ENCODE data around the gene RSBN1. TPM values are rescaled to one million over a fixed set of nuclear protein-coding genes. Genes with fewer than 3 reads are reported as not detected.
"Not testable (repeated sequence)": the region's sequence is repeated elsewhere in the genome, so short reads cannot be mapped to it uniquely, and the experiment has no call there.

The RSBN1 gene
- total RNA-seq, 6 donors from 2014 or later, result 20.2 to 32.8 (median 23.6) TPM

GRCh38 chr1:113742515-113742914 lies 69.8 kb downstream of the RSBN1 start:
- Histone ChIP-seq H3K4me1 (no peaks in the 10 kb centered on the region), H3K27me3 (no peaks in the 10 kb centered on the region), H3K9me3 (no peaks in the 10 kb centered on the region), H3K4me3 (no peak overlapping the region), H3K36me3 (peaks cover 0 to 24% (median 2%) of the 10 kb centered on the region in 4 donors), H3K27ac (no peak overlapping the region)
- DNase-seq, result no peak
- WGBS, 2 donors, result 86 to 94% methylated on average over 5 of the region's 5 CpGs
- TF ChIP-seq POLR2AphosphoS5 (IDR thresholded peaks at IDR 0.05) (no peak), EP300 (IDR thresholded peaks at IDR 0.05) (no peak), POLR2A (IDR thresholded peaks at IDR 0.05) (no peak)
- TF ChIP-seq, protein P1, sequence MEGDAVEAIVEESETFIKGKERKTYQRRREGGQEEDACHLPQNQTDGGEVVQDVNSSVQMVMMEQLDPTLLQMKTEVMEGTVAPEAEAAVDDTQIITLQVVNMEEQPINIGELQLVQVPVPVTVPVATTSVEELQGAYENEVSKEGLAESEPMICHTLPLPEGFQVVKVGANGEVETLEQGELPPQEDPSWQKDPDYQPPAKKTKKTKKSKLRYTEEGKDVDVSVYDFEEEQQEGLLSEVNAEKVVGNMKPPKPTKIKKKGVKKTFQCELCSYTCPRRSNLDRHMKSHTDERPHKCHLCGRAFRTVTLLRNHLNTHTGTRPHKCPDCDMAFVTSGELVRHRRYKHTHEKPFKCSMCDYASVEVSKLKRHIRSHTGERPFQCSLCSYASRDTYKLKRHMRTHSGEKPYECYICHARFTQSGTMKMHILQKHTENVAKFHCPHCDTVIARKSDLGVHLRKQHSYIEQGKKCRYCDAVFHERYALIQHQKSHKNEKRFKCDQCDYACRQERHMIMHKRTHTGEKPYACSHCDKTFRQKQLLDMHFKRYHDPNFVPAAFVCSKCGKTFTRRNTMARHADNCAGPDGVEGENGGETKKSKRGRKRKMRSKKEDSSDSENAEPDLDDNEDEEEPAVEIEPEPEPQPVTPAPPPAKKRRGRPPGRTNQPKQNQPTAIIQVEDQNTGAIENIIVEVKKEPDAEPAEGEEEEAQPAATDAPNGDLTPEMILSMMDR (IDR thresholded peaks at IDR 0.05), result no peak
- ATAC-seq (ENCODE audit: low FRiP score in 2 of 2), result peak in 1 of 2 donors; percentile 31

DNA sequence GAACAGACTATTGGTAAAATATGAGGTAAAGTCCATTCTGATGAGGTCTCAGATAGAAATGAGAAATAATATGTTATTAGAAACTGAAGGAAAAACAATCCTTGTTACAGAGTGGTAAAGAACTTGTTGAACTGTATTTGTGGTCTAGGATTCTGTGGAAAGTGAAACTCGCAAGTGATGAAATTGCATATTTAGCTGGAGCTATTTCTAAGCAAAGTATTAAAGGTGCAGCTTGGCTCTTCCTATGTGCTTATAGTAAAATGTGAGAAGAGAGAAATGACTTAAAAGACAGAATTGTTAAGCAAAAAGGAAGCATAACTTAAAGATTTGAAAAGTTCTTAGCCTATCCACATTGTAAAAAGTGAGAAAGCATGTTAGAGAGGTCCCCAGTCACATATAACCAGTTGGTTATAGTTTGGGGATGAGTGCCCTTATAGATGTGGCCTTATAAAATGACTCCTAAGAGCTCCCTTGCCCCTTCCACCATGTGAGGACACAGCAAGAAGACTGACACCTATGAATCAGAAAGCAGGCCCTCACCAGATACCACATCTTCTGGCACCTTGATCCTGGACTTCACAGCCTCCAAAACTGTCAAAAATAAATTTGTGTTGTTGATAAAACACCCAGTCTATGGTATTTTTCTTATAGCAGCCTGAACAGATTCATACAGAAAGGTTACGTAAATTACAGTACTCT lies 77.8 kb downstream of the RSBN1 start:
- WGBS, 2 donors, result 84% methylated on average over 2 of the region's 2 CpGs
- no peak for ATAC-seq (ENCODE audit: low FRiP score in 2 of 2)

DNA sequence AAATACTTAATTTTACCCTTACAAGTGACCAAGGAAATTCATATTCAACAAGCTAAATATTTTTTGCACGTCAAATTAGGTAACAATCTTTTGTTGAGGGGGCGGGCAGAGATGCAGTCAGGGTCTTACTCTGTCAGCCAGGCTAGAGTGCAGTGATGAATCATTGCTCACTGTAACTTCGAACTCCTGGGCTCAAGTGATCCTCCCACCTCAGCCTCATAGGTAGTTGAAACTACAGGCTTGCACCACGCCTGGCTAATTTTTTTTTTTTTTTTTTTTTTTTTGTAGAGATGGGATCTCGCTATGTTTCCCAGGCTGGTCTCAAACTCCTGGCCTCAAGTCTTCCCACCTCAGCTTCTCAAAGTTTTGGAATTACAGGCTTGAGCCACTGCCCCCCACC lies 79.5 kb downstream of the RSBN1 start:
- WGBS, 2 donors, result 92 to 94% methylated on average over 5 of the region's 5 CpGs
- DNase-seq, result no peak
- H3K4me1 ChIP-seq, result no peaks in the 10 kb centered on the region
- H3K27me3 ChIP-seq, result no peaks in the 10 kb centered on the region
- H3K4me3 ChIP-seq, result no peak overlapping the region
- H3K27ac ChIP-seq, result no peak overlapping the region
- H3K9me3 ChIP-seq, result no peaks in the 10 kb centered on the region
- no peak for ATAC-seq (ENCODE audit: low FRiP score in 2 of 2)
- H3K36me3 ChIP-seq, result peaks cover 0 to 37% (median 7%) of the 10 kb centered on the region in 4 donors
- TF ChIP-seq, protein P1 (IDR thresholded peaks at IDR 0.05), result no peak
- TF ChIP-seq POLR2AphosphoS5 (IDR thresholded peaks at IDR 0.05) (no peak), EP300 (IDR thresholded peaks at IDR 0.05) (no peak), POLR2A (IDR thresholded peaks at IDR 0.05) (no peak)

More for the DNA sequence above, 77.8 kb downstream of the RSBN1 start:
- H3K36me3 ChIP-seq, result peaks cover 0 to 43% (median 9%) of the 10 kb centered on the region in 4 donors
- no peaks in the 10 kb centered on the region for H3K9me3 ChIP-seq
- H3K27me3 ChIP-seq, result no peaks in the 10 kb centered on the region
- H3K4me1 ChIP-seq, result no peaks in the 10 kb centered on the region
- no peak for DNase-seq
- TF ChIP-seq, protein P1 (IDR thresholded peaks at IDR 0.05), result no peak
- no peak for TF ChIP-seq EP300 (IDR thresholded peaks at IDR 0.05)
- TF ChIP-seq POLR2A (IDR thresholded peaks at IDR 0.05), result no peak
- TF ChIP-seq POLR2AphosphoS5 (IDR thresholded peaks at IDR 0.05), result no peak
- H3K4me3 ChIP-seq, result no peak overlapping the region
- H3K27ac ChIP-seq, result no peak overlapping the region

GRCh38 chr1:113721010-113721409 lies 91.3 kb downstream of the RSBN1 start:
- no peak for TF ChIP-seq POLR2A (IDR thresholded peaks at IDR 0.05)
- no peak for TF ChIP-seq POLR2AphosphoS5 (IDR thresholded peaks at IDR 0.05)
- H3K9me3 ChIP-seq, result peaks cover 0 to 6% (median 0%) of the 10 kb centered on the region in 4 donors
- 97 to 99% methylated on average over 2 of the region's 2 CpGs for WGBS, 2 donors
- no peak overlapping the region for H3K4me3 ChIP-seq
- peaks cover 0 to 45% (median 37%) of the 10 kb centered on the region in 4 donors for H3K36me3 ChIP-seq
- DNase-seq (no peak), ATAC-seq (ENCODE audit: low FRiP score in 2 of 2) (no peak)
- no peaks in the 10 kb centered on the region for H3K27me3 ChIP-seq
- H3K27ac ChIP-seq, result no peak overlapping the region
- H3K4me1 ChIP-seq, result no peaks in the 10 kb centered on the region

DNA sequence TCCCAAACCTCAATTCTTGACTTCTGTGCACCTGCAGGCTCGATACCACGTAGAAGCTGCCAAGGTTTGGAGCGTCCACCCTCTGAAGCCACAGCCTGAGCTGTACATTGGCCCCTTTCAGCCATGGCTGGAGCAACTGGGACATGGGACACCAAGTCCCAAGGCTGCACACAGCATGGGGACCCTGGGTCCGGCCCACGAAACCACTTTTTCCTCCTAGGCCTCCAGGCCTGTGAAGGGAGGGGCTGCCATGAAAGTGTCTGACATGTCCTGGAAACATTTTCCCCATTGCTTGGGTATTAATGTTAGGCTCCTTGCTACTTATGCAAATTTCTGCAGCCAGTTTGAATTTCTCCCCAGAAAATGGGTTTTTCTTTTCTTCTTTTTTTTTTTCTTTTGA lies 93.7 kb downstream of the RSBN1 start:
- H3K27ac ChIP-seq; H3K4me3 ChIP-seq; H3K27me3 ChIP-seq; H3K4me1 ChIP-seq; ATAC-seq (ENCODE audit: low FRiP score in 2 of 2); H3K9me3 ChIP-seq; DNase-seq: not testable (repeated sequence)
- 94 to 99% methylated on average over 3 to 5 of the region's 5 CpGs for WGBS, 2 donors
- H3K36me3 ChIP-seq, result peaks cover 0 to 36% (median 27%) of the 10 kb centered on the region in 4 donors

DNA sequence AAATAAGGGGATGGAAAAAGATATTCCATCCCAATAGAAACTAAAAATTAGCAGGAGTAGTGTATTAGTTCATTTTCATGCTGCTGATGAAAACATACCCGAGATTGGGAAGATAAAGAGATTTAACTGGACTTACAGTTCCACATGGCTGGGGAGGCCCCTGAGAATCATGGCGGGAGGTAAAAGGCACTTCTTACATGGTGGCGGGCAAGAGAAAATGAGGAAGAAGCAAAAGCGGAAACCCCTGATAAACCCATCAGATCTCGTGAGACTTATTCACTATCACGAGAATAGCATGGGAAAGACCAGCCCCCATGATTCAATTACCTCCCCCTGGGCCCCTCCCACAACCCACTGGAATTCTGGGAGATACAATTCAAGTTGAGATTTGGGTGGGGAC lies 94.8 kb downstream of the RSBN1 start:
- not testable (repeated sequence) for H3K27ac ChIP-seq; ATAC-seq (ENCODE audit: low FRiP score in 2 of 2); H3K27me3 ChIP-seq; H3K4me3 ChIP-seq; DNase-seq; H3K4me1 ChIP-seq; H3K9me3 ChIP-seq
- H3K36me3 ChIP-seq, result peaks cover 0 to 39% (median 26%) of the 10 kb centered on the region in 4 donors
- 92 to 97% methylated on average over 6 of the region's 6 CpGs for WGBS, 2 donors

Measured in upper lobe of left lung (tissue), 6 donors.